ENCODE data around the gene MINDY4.

The MINDY4 gene

GRCh38 chr7:30906515-30907240, 135.5 kb downstream of the MINDY4 start:
- DNase-seq = no peak

DNA sequence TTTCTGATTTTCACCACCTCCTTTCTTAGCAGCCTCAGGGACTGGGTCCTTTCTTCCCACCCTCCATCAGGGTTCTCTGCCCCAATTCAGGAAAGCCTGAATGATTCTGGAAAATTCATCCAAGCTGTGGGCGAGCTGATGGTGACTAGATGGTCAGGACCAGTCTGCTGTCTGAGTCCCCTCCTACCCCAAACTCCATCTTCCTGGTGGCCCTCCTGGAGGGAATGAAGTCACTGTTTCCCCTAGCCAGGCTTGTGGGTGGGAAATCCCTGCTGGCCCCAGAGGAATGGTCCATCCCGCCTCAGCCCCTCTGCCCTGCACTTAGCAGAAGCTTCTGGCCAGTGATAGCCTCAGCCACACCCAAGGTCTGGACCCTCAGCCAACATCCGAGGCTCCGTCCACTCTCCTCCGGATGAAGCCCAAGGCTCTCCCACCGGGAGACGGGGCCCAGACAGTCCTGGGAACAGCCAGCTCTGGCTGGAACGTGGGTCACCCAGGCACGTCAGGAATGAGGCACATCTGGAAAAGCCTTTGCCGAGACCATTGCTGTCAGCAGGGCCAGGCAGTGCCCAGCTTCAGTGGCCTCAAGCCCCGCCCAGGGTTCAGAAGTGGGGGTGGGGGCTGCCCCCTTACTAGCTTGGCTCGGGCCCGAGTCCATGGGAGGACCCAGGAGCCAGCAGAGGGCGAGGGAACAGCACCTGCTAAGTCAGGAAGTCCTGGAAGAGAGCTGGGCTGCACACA, 136.5 kb downstream of the MINDY4 start:
- no peak for DNase-seq

GRCh38 chr7:30908681-30909080, 137.5 kb downstream of the MINDY4 start:
- DNase-seq = no peak

DNA sequence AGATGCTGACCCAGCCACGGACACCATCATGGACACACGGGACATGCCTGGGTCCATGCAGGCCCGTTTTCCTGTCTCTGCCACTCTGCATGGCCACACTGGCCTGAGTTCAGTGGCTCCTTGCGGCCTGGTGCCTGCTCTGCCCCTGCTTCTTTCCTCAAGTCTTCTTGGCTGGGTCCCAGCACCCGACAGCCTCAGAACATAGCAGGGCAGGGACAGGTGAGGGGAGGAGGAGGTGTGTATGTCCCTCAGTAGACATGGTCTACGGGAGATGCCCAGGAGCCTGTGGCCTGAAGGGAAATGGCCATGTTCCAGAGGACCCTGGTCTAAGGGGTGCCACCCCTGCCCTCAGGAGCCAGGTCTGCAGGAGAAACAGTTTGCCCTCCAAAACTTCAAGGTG, 138.2 kb downstream of the MINDY4 start:
- no peak for DNase-seq

GRCh38 chr7:30910411-30911073, 139.3 kb downstream of the MINDY4 start:
- DNase-seq = no peak

- no peak for DNase-seq
Observed at GRCh38 chr7:30911133-30911532, 139.9 kb downstream of the MINDY4 start.

GRCh38 chr7:30911561-30911969, 140.3 kb downstream of the MINDY4 start, which contains the start of gene AQP1:
Gene AQP1 (plus strand): TSS chr7:30911853. CDS start chr7:30911910, 57 bp downstream.
- DNase-seq = no peak

GRCh38 chr7:30912021-30912730, 141.0 kb downstream of the MINDY4 start:
- no peak for DNase-seq

GRCh38 chr7:30912731-30912985, 141.4 kb downstream of the MINDY4 start:
- DNase-seq = no peak

- no peak for DNase-seq
Observed at GRCh38 chr7:30912986-30913811, 142.0 kb downstream of the MINDY4 start.

GRCh38 chr7:30913821-30914515, 142.8 kb downstream of the MINDY4 start:
- no peak for DNase-seq

GRCh38 chr7:30914596-30914995, 143.4 kb downstream of the MINDY4 start:
- DNase-seq = no peak

GRCh38 chr7:30915005-30915601, 143.9 kb downstream of the MINDY4 start:
- DNase-seq = no peak

DNA sequence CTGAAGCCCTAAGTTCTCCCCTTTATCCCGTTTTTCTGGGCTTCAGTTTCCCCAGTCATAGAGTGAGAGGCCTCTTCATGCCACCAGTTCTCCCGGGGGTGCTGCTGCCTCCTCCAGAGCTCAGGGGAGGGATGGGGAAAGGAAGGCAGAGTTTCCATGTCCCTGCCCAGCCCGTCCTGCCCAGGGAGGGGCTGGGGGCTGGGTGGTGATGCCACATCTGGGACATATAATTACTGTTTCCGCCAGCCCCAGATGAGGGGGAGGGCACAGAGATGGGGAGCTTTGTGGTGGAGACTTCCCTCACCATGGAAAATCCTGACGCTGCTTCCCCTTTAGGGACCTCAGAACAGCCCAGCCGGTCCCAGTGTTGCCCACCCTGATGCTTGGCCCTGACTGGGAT, 144.5 kb downstream of the MINDY4 start:
- no peak for DNase-seq

DNA sequence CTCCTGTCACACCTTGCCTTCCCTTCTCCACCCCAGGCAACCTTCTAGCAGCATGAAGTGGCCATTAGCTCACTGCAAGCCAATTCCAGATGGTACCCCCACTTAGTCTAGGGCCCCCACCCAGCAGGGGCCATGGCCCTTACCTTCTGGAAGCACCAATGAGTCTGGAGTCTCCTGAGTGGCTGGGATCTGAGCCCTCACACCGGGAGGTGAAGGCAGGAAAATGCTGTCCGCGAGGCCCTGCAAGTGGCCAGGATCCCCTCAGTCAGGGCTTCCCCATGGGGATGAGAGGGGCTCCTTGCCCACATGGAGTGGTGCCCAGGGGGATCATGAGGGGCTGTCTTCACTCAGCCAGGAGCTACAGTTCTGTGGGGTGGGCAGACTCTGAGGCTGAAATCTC, 145.0 kb downstream of the MINDY4 start:
- no peak for DNase-seq

- DNase-seq = no peak
Observed at GRCh38 chr7:30916767-30917166, 145.6 kb downstream of the MINDY4 start.

- no peak for DNase-seq
Observed at GRCh38 chr7:30917216-30917893, 146.1 kb downstream of the MINDY4 start.

- DNase-seq = no peak
Observed at GRCh38 chr7:30918676-30919075, 147.5 kb downstream of the MINDY4 start.

DNA sequence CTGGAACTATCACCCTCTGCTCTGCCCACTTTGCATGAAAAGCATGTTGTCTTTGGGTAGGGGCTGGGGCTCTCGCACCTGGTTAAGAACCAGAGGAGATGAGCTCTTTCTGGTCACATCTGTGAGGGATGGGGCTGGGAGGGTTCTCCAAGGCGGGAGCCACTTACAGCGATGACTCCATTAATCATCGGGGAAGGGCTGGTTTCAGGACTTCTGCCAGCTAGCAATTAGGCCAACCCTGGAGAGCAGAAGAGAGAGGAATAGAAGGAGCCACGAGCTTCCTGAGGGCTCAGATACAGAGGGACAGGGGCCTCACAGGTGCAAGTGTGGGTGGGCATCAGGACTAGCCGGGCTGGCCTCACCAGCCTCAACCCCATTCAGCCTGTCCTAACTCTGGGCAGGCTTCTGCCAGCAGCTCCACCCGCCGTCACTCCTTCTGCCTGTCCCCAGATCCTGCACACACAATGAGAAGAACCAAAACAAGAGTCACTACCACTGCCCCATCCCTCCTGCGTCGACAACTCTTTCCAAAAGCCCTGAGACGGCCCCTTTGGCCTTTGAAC, 148.9 kb downstream of the MINDY4 start:
- no peak for DNase-seq
